HG03135 (cell line): ENCODE results near the gene ARMH4.
"Not testable (repeated sequence)": the region's sequence is repeated elsewhere in the genome, so short reads cannot be mapped to it uniquely, and the experiment has no call there.

Experiments used
- ATAC-seq: cut with Tn5 transposase; IDR thresholded peaks from one replicate; pipeline ENCODE4 v1.9.1; 2021; ENCODE audit warnings: mild to moderate bottlenecking, moderate library complexity; ENCODE audit not compliant: unreplicated experiment

Gene ARMH4

DNA sequence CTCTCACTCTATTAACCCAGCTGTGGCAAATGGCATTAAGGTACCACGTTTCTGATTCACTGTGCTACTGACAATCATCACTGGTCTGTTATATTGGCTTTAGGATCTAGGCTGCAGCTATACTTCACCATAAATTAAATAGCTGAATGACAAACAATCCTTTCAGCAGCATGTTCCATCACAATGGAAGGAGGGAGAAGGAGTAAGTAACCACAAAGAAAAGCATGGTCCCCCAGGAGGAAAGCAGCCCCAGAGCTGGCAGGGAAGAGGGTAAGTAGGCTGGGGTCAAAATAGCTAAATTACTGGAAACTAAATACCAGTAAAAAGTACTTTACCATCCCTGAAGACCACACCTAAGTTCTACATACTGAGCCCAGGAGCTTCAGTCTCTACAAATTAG lies 2.8 kb downstream of the ARMH4 start:
- no peak for ATAC-seq

DNA sequence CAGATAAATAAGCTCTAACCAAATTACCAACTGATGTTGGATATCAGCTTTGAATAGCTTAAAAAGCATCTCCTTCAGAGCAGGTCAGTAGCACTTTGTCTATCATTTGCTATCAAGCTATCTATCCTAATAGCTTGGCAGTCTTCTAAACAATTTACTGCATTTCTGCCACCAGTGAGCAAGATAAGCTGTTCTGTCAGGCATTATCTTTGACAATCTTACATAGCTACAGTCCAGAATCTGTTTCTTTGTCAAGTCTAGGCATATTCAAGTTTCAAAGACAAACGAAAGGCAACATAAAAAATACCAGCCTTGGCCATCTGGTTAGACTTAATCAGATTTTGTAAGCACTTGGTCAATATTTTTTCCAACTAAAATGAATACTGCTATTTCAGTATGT lies 5.6 kb downstream of the ARMH4 start:
- no peak for ATAC-seq

- no peak for ATAC-seq
Observed at GRCh38 chr14:58145936-58146335, 6.1 kb downstream of the ARMH4 start.

GRCh38 chr14:58143106-58143505 lies 8.9 kb downstream of the ARMH4 start:
- no peak for ATAC-seq

GRCh38 chr14:58141893-58142292 lies 10.1 kb downstream of the ARMH4 start:
- no peak for ATAC-seq

DNA sequence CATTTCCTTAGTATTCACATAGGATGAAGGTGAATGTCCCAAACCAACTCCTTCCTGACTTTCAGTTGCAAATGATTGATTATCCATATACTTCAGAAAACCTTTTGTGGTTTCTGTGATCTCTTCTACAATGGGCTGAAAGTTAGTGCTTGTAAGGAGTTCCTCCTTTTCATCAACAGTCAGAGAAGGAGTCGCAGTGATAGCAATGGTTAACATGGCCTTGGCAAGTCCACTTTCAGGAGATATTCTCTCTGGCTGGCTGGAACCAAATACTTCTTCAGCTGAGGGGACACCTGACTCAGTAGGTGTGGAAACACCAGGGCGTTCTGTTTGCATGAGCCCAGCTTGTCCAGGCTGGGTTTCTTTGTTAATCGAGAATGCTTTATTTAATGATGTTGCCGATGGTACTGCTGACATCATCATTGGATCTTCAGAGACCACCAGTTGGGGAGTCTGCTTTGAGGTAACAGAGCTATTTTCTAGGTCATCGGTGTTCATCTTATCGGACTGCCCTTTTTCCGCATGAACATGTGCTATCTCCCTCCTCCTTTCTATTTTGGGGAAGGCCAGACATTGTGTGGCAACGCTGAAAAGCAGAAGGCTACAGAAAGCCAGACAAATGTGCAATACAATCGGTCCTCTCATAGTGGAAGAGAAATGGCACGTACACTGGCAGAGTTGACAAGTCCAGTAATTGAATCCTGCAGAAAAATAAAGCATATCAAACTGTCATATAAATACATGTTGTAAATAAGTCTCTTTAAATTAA lies 13.1 kb downstream of the ARMH4 start:
- no peak for ATAC-seq

DNA sequence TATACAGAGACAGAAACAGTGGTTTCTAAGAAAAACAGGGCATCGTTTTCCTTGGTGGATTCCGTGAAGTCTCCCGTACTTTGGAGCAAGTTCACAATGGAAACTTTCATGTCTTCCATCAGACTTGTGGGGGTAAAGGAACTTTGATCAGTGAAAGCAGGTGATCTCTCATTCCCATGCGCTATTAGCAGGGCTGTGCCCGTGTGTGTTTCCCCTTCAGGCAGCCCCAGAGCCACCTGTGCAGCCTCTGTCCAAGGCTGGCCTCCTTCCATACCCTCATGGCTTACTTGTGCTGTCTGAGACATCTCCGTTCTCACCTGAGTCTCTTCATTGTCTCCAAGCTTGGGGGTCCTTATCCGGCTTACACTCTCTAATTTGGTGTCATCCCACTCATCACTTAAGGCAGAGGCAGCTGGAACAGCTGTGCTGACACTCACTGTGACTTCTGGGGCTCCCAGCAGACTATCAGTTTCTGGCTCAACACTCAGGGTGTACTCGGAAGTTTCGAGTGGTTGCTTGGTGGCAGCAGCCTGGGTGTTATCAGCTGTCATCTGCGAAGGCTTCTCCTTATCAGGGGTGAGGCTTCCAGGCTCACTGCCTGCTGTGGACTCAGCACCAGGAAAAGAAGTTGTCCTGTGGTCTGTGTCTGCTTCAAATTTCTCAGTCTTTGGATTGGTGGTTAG lies 13.8 kb downstream of the ARMH4 start:
- ATAC-seq, result no peak

- ATAC-seq, result no peak
Observed at GRCh38 chr14:58133739-58134138, 18.3 kb downstream of the ARMH4 start.

DNA sequence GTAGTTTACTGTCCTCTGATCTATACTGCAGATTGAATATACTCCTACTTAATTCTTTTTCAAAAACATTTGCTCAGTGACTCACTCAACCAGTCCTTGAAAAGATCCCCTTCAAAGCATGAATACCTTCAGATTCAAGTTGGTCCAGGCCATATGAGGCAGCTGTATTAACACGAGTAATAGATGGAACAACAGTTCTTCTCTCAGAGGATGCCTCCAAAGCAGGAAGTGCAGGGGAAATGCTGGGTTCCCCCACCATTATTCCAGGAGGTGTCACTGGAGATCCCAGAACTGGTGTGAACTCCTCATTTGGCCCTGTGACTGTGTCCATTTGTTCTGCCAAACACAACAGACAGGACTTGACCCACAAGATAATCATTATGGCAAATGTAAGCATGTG lies 20.6 kb downstream of the ARMH4 start:
- ATAC-seq, result no peak

DNA sequence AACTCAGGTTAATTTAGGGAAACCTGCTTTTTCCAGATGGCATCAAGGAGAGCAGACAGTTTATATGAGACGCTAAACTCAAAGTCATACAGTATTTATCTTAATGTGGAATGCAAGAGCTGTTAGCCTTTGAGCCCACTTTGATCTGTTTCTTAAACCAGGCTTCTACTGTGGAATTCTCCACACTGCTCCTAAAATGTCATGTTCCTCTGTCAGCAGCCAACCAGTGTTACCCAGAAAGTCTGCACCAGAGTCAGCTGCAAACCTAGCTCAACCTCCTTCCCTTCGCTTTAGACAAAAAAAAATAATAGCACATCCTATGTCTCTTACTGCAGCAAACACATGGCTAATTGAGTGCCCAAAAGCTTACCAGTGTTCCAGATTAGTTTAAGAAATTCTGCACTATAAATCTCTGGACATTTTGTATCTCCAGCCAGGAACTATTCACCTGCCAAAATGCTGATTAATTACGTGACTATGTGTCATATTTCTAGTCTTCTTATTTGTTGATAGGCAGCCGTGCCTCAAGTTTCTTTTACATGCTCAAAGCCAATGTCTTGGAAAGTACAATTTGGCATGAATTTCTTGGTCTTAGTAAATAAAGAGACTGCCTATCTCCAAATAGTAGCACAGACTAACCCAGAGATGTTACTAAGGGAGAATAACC lies 21.8 kb downstream of the ARMH4 start:
- ATAC-seq, result no peak

GRCh38 chr14:58129208-58129607 lies 22.8 kb downstream of the ARMH4 start:
- ATAC-seq, result no peak

DNA sequence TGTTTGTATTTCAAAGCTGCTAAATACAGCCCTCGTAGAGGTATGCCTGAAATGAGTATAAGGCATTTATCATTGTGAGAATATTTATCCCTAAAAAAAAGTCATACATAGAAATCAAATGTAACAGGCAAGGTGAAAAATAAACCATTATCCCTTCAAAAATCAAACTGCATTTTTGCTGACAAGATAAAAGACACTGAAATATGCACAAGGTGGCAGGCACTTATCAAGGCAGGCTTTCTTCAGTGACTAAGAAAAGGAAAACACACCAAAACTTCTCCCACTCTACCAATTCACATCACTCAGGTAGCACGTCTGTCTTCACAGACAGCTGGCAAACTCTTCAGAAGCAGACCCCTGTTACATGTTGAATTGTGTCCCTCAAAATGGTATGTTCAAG lies 23.6 kb downstream of the ARMH4 start:
- ATAC-seq, result no peak

DNA sequence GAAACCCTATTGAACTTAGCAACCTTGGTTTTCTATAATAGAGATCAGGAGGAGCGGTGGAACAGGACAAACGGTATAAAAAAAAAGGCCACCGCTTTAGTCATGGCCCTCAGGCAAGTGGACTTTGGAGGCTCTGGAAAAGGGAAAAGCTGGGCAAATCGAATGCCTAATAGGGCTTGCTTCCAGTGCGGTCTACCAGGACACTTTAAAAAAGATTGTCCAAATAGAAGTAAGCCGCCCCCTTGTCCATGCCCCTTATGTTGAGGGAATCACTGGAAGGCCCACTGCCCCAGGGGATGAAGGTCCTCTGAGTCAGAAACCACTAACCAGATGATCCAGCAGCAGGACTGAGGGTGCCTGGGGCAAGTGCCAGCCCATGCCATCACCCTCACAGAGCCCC lies 29.5 kb downstream of the ARMH4 start:
- ATAC-seq, result not testable (repeated sequence)

DNA sequence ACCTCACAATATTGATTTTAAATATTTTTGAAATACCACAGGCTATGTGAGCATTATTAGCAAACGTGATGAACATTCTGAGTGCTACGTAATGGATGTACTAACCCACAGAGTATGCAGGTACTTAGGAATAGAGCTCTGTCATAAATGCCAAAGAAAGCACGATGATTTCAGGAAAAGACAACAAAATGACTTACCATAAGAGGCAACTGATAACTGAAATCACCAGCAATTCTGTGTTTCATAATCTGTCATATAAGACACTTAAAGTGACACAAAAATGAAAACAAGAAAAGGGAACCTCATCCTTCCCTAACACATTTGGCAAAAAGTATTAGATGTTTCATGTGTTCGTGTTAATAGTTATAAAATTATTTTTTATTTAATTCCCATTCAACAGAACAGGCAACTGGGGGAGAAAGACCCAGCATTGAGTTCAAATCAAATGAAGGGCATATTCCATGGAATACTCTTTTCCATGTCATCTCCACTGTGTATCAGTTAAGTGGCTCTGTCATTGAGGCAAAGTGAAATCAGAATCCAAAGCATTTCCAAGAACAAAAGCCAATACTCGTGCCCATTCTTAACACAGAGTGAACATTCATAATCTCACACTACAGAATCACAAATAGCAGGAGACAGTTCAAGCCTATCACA lies 30.4 kb downstream of the ARMH4 start:
- no peak for ATAC-seq

GRCh38 chr14:58119381-58119780 lies 32.6 kb downstream of the ARMH4 start:
- no peak for ATAC-seq

GRCh38 chr14:58118097-58118815 lies 33.8 kb downstream of the ARMH4 start:
- ATAC-seq, result no peak

- ATAC-seq, result no peak
Observed at GRCh38 chr14:58109744-58110143, 42.3 kb downstream of the ARMH4 start.

DNA sequence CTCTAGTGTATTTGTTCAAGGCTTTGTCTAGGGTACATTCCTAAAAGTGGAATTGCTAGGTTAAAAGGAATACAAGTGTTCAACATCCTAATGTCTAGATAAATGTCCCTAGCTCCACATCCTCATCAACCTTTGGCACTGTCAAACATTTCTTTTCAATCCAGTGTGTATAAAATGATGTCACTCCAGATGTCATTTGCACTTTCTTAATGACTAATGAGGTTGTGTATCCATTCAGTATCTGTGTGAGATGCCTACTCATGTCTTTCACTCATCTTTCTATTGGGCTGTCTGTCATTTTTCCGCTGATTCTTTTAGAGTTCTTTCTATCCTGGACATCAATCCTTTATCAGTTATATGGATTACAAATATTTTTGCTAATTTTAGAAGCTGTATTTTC lies 43.3 kb downstream of the ARMH4 start:
- no peak for ATAC-seq

GRCh38 chr14:58107947-58108552 lies 44.0 kb downstream of the ARMH4 start:
- ATAC-seq, result peak; percentile 52

DNA sequence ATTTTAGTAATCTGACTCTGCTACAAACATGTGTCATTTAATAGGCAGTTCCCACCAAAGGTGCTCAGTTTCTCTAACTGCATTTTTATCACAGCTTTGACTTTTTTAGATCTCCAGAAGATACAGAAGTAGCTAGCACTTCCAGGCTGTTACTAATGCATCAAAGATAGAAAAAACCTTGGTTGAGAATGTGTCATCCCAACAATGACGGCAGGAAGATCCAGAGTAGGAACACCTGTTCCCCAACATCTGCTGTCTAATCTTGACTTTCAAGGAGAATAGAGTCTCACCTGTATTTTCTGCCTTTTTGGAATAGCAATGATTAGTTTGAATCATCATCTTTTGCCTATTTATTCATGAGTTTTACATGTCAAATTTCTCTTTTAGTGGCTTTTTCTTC lies 45.0 kb downstream of the ARMH4 start:
- no peak for ATAC-seq
